HepG2 (cell line): ENCODE data around the gene SEMA4A. TPM values are rescaled to one million over a fixed set of nuclear protein-coding genes. Genes with fewer than 3 reads are reported as not detected.

Experiments
- ARNT2 ChIP-seq: sonication (generic); formaldehyde crosslinking; IDR thresholded peaks from 2 replicates; pipeline ENCODE4 v1.8.0; 2022; ENCODE audit warnings: mild to moderate bottlenecking, low read depth, missing genetic modification reagents, moderate library complexity
- DMAP1 ChIP-seq: IDR thresholded peaks from 2 replicates; pipeline ENCODE4 v1.6.1; 2016
- HNRNPL ChIP-seq: fragments of 200-400 bp; formaldehyde crosslinking; IDR thresholded peaks from 2 replicates; pipeline ENCODE4 v1.6.1; 2017; ENCODE audit warnings: mild to moderate bottlenecking, low read depth, low read length
- MATR3 ChIP-seq: sonication (generic); formaldehyde crosslinking; IDR thresholded peaks from 2 replicates; pipeline ENCODE4 v1.4.0; 2020; ENCODE audit warnings: missing genetic modification reagents
- NCOR1 ChIP-seq: fragments of 200-600 bp; sonication (generic); IDR thresholded peaks from 2 replicates; pipeline ENCODE4 v1.7.0; 2017; ENCODE audit warnings: antibody characterized with exemption, low read length, borderline replicate concordance
- NFIC ChIP-seq: IDR thresholded peaks from 2 replicates; pipeline ENCODE4 v1.6.1; 2012; ENCODE audit warnings: mild to moderate bottlenecking, low read length, inconsistent platforms
- RORA ChIP-seq: sonication (generic); formaldehyde crosslinking; IDR thresholded peaks from 2 replicates; pipeline ENCODE4 v1.5.0; 2020; ENCODE audit warnings: mild to moderate bottlenecking, missing genetic modification reagents, moderate library complexity
- SMAD1 ChIP-seq: sonication (generic); formaldehyde crosslinking; IDR thresholded peaks from 2 replicates; pipeline ENCODE4 v1.4.0; 2020; ENCODE audit warnings: missing genetic modification reagents, low read depth, mild to moderate bottlenecking, borderline replicate concordance
- SOX13 ChIP-seq, 3 experiments: fragments of 450-650 bp in 1 of 3; sonication (generic) in 1 of 3; formaldehyde crosslinking in 1 of 3; IDR thresholded peaks in 2 of 3; conservative IDR thresholded peaks in 1 of 3; 2 replicates each; pipeline versions ENCODE4 v1.5.0 to v1.6.1; 2016 to 2020; ENCODE audit warnings: antibody characterized with exemption in 1 of 3, mild to moderate bottlenecking in 1 of 3, missing compliant biosample characterization in 1 of 3, missing genetic modification reagents in 1 of 3, moderate library complexity in 1 of 3
- TCF7L2 ChIP-seq: IDR thresholded peaks from 2 replicates; pipeline ENCODE4 v1.6.1; 2011; ENCODE audit warnings: mild to moderate bottlenecking, low read depth, low read length, moderate library complexity
- TEAD3 ChIP-seq: optimal IDR thresholded peaks from 2 replicates; pipeline ENCODE3; 2016; ENCODE audit warnings: borderline replicate concordance
- THAP11 ChIP-seq: IDR thresholded peaks from 2 replicates; pipeline ENCODE4 v1.6.1; 2016; ENCODE audit warnings: missing biosample characterization, missing genetic modification reagents
- THRA ChIP-seq: sonication (generic); formaldehyde crosslinking; IDR thresholded peaks from 2 replicates; pipeline ENCODE4 v1.4.0; 2020; ENCODE audit warnings: missing genetic modification reagents, borderline replicate concordance
- ZNF101 ChIP-seq: sonication (generic); formaldehyde crosslinking; IDR thresholded peaks from 2 replicates; pipeline ENCODE4 v1.4.0; 2020; ENCODE audit warnings: mild to moderate bottlenecking, low read depth, missing genetic modification reagents, borderline replicate concordance
- ZNF562 ChIP-seq: sonication (generic); formaldehyde crosslinking; IDR thresholded peaks from 2 replicates; pipeline ENCODE4 v1.8.0; 2022; ENCODE audit warnings: missing genetic modification reagents, borderline replicate concordance
- ZNF720 ChIP-seq: sonication (generic); formaldehyde crosslinking; IDR thresholded peaks from 2 replicates; pipeline ENCODE4 v1.4.0; 2020; ENCODE audit warnings: missing genetic modification reagents
- ZNF777 ChIP-seq: sonication (generic); formaldehyde crosslinking; IDR thresholded peaks from 2 replicates; pipeline ENCODE4 v1.4.0; 2020; ENCODE audit warnings: missing genetic modification reagents
- polyA plus RNA-seq, 8 experiments: library from polyadenylated mRNA; depleted of rRNA in 3 of 8; stranded (reverse) in 7 of 8; unstranded in 1 of 8; fragments of >200 nt; fragmentation: Illumina TruSeq in 4 of 8; extraction: Trizol in 4 of 8; gene quantifications; 2 replicates each; pipeline versions ENCODE4 v1.2.1 to v1.2.3, GENCODE V29; 2011 to 2016; ENCODE audit warnings: low read depth in 4 of 8, missing spikeins in 1 of 8, mixed read lengths in 1 of 8; ENCODE audit not compliant: insufficient read depth in 1 of 8
- total RNA-seq, 5 experiments: library from RNA; depleted of rRNA; stranded (reverse); fragments of >200 nt; fragmentation: Illumina TruSeq; extraction: Trizol; gene quantifications; 2 replicates each; pipeline ENCODE4 v1.2.3, GENCODE V29; 2016; ENCODE audit warnings: low read depth in 1 of 5
- TF ChIP-seq, protein P1 (sequence below): sonication (generic); formaldehyde crosslinking; IDR thresholded peaks from 2 replicates; pipeline ENCODE4 v1.4.0; 2020; ENCODE audit warnings: mild to moderate bottlenecking, missing genetic modification reagents, borderline replicate concordance
- TF ChIP-seq, protein P2 (sequence below): sonication (generic); formaldehyde crosslinking; IDR thresholded peaks from 2 replicates; pipeline ENCODE4 v1.4.0; 2020; ENCODE audit warnings: missing genetic modification reagents
- TF ChIP-seq, protein P3 (sequence below): sonication (generic); formaldehyde crosslinking; IDR thresholded peaks from 2 replicates; pipeline ENCODE4 v1.8.0; 2022; ENCODE audit warnings: mild to moderate bottlenecking, missing genetic modification reagents
- TF ChIP-seq, protein P4 (sequence below): IDR thresholded peaks from 2 replicates; pipeline ENCODE4 v1.6.1; 2012; ENCODE audit warnings: inconsistent platforms
- TF ChIP-seq, protein P5 (sequence below): sonication (generic); formaldehyde crosslinking; IDR thresholded peaks from 2 replicates; pipeline ENCODE4 v1.4.0; 2020; ENCODE audit warnings: mild to moderate bottlenecking, missing genetic modification reagents

Gene SEMA4A
- total and polyA plus RNA-seq, 2 of the 13 experiments (the other 11 are each of a cell fraction or from before 2014, with no cell fraction given), result 0.09 to 0.20 TPM

DNA sequence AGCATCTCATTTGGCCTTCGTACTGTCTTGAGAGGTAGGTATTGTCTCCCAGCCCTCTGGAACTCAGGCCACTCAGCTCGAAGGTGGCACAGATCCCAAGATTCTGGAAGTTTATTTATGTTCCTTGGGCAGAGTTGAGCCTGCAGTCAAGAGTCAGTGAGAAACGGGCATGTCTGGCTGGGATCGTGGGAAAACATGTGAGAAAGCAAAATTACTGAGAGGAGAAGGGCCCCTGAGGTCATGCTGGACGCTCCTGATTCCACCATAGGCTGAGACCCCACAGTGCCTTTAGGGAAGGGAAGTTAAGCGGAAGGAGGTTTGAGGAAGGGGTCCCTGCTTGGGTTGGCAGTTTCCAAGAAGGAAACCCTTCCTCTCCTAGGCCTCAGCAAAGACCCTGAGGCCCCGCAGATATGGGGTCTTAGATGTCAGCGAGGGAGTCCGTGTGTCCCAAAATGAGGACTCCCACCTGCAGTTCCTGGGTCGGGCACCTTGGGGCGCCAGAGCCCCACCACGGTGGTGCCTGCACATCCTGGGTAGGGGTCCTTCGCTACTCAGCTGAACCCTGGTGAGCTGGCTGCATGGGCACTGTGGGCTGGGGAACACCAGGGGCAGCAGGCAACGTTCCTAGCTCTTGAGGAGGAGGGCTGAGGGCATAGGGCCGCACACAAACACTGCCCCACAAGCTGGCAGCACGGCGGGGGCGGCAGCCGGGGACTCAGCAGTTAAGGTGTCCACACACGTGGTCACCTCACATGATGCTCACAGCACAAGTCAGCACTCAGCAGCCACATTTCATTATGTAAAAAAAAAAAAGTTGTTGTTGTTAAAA lies 12.3 kb upstream of the SEMA4A start (continued):
- TF ChIP-seq, protein P1, sequence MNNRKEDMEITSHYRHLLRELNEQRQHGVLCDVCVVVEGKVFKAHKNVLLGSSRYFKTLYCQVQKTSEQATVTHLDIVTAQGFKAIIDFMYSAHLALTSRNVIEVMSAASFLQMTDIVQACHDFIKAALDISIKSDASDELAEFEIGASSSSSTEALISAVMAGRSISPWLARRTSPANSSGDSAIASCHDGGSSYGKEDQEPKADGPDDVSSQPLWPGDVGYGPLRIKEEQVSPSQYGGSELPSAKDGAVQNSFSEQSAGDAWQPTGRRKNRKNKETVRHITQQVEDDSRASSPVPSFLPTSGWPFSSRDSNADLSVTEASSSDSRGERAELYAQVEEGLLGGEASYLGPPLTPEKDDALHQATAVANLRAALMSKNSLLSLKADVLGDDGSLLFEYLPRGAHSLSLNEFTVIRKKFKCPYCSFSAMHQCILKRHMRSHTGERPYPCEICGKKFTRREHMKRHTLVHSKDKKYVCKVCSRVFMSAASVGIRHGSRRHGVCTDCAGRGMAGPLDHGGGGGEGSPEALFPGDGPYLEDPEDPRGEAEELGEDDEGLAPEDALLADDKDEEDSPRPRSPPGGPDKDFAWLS (CRISPR knock-in tag), result no peak
- TF ChIP-seq NFIC (no peak), RORA (CRISPR knock-in tag) (no peak), DMAP1 (CRISPR knock-in tag) (no peak), ZNF101 (no peak), NCOR1 (no peak), MATR3 (no peak), ARNT2 (CRISPR knock-in tag) (no peak), TCF7L2 (no peak), TEAD3 (CRISPR knock-in tag) (no peak), ZNF720 (CRISPR knock-in tag) (no peak), THRA (CRISPR knock-in tag) (0 out of 2 replicates have a peak, but pooled peaks have one; percentile 12), HNRNPL (0 out of 2 replicates have a peak, but pooled peaks have one; percentile 37), SOX13 (IDR thresholded peaks at IDR 0.05) (no peak), SOX13 (CRISPR knock-in tag; conservative IDR thresholded peaks at IDR 0.05 in 1 of 2, IDR thresholded peaks at IDR 0.05 in 1 of 2) (no peak), ZNF562 (no peak), ZNF777 (CRISPR knock-in tag) (no peak), SMAD1 (CRISPR knock-in tag) (0 out of 2 replicates have a peak, but pooled peaks have one; percentile 30), THAP11 (CRISPR knock-in tag) (no peak)
- TF ChIP-seq, protein P2, sequence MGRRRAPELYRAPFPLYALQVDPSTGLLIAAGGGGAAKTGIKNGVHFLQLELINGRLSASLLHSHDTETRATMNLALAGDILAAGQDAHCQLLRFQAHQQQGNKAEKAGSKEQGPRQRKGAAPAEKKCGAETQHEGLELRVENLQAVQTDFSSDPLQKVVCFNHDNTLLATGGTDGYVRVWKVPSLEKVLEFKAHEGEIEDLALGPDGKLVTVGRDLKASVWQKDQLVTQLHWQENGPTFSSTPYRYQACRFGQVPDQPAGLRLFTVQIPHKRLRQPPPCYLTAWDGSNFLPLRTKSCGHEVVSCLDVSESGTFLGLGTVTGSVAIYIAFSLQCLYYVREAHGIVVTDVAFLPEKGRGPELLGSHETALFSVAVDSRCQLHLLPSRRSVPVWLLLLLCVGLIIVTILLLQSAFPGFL (CRISPR knock-in tag), result no peak
- TF ChIP-seq, protein P3, sequence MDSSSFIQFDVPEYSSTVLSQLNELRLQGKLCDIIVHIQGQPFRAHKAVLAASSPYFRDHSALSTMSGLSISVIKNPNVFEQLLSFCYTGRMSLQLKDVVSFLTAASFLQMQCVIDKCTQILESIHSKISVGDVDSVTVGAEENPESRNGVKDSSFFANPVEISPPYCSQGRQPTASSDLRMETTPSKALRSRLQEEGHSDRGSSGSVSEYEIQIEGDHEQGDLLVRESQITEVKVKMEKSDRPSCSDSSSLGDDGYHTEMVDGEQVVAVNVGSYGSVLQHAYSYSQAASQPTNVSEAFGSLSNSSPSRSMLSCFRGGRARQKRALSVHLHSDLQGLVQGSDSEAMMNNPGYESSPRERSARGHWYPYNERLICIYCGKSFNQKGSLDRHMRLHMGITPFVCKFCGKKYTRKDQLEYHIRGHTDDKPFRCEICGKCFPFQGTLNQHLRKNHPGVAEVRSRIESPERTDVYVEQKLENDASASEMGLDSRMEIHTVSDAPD (CRISPR knock-in tag), result no peak
- TF ChIP-seq, protein P4, sequence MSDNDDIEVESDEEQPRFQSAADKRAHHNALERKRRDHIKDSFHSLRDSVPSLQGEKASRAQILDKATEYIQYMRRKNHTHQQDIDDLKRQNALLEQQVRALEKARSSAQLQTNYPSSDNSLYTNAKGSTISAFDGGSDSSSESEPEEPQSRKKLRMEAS, result no peak
- TF ChIP-seq, protein P5, sequence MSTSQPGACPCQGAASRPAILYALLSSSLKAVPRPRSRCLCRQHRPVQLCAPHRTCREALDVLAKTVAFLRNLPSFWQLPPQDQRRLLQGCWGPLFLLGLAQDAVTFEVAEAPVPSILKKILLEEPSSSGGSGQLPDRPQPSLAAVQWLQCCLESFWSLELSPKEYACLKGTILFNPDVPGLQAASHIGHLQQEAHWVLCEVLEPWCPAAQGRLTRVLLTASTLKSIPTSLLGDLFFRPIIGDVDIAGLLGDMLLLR, result no peak
